Esophagus muscularis mucosa (tissue), 4 donors: Measurements from ENCODE around the gene COL5A1.

Experiments
- EP300 ChIP-seq: sonication (generic); formaldehyde crosslinking; IDR thresholded peaks from one replicate; pipeline ENCODE4 v1.6.1; 2017; ENCODE audit warnings: antibody characterized with exemption
- POLR2A ChIP-seq: fragments of 450-650 bp; IDR thresholded peaks from one replicate; pipeline ENCODE4 v1.6.1; 2017; ENCODE audit warnings: antibody characterized with exemption, moderate library complexity, mild to moderate bottlenecking, low read depth
- TF ChIP-seq, protein P1 (sequence below), 3 experiments: fragments of 200-600 bp in 2 of 3; fragments of 450-650 bp in 1 of 3; sonication (generic) in 2 of 3; IDR thresholded peaks; one replicate each; pipeline ENCODE4 v1.5.1; 2017 to 2019; ENCODE audit warnings: antibody characterized with exemption in 3 of 3, mild to moderate bottlenecking in 2 of 3, moderate library complexity in 1 of 3

DNA sequence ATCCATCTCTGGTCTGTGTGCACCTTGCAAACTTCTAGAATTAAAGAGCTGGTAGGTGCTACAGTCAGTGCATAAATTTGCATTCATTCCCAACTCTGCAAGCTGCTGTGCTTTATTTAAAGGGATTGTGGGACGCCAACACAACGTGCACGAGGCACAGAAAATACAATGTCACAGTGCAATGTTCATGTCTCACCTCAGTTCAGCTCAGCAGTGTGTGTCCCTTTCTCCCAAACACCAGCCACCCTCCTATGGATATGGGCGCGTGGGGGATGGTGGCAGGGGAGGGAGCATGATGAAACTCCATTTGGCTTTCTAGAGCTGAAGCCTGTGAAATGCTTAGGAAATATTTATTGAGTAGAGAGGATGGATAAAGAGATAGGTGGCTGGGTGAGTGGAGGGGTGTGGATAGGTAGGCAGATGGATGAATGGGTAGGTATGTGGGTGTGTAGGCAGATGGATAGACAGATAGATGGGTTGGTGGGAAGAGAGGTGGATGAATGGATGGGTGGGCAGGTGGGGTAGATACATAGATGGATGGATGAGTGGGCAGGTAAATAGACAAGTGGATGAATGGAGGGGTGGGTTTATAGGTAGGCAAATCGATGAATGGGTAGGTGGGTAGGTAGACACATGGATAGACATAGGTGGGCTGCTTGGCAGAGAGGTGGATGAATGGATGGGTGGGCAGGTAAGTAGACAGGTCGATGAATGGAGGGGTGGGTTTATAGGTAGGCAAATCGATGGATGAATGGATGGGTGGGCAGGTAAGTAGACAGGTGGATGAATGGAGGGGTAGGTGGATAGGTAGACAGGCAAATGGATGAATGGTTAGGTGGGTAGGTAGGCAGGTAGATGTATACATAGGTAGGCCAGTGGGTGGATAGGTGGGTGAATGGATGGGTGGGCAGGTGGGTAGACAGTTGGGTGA is 146.3 kb downstream of the COL5A1 start:
- no peak for TF ChIP-seq POLR2A
- TF ChIP-seq, protein P1, sequence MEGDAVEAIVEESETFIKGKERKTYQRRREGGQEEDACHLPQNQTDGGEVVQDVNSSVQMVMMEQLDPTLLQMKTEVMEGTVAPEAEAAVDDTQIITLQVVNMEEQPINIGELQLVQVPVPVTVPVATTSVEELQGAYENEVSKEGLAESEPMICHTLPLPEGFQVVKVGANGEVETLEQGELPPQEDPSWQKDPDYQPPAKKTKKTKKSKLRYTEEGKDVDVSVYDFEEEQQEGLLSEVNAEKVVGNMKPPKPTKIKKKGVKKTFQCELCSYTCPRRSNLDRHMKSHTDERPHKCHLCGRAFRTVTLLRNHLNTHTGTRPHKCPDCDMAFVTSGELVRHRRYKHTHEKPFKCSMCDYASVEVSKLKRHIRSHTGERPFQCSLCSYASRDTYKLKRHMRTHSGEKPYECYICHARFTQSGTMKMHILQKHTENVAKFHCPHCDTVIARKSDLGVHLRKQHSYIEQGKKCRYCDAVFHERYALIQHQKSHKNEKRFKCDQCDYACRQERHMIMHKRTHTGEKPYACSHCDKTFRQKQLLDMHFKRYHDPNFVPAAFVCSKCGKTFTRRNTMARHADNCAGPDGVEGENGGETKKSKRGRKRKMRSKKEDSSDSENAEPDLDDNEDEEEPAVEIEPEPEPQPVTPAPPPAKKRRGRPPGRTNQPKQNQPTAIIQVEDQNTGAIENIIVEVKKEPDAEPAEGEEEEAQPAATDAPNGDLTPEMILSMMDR (IDR thresholded peaks at IDR 0.05), result no peak
- no peak for TF ChIP-seq EP300
